IPS-20b (cell line): ENCODE measurements around the gene CYP20A1.
A peak's percentile ranks its signal among the peaks of the same experiment; 100 is the strongest.
"Not testable (repeated sequence)": the region's sequence is repeated elsewhere in the genome, so short reads cannot be mapped to it uniquely, and the experiment has no call there.

Experiments
- H3K27ac ChIP-seq: one replicate; pipeline ENCODE4 v1.5.1; 2013; ENCODE audit warnings: low read length
- H3K27me3 ChIP-seq: 2 replicates; pipeline ENCODE4 v1.6.1; 2013; ENCODE audit warnings: mild to moderate bottlenecking, low read length, inconsistent platforms; ENCODE audit not compliant: insufficient read depth
- H3K36me3 ChIP-seq: 2 replicates; pipeline ENCODE4 v1.6.1; 2013; ENCODE audit warnings: low read depth, mild to moderate bottlenecking, inconsistent platforms, low read length, moderate library complexity; ENCODE audit not compliant: insufficient read depth
- H3K4me1 ChIP-seq: 2 replicates; pipeline ENCODE4 v1.6.1; 2013; ENCODE audit warnings: mild to moderate bottlenecking, control low read depth, inconsistent platforms, low read length, moderate library complexity; ENCODE audit not compliant: insufficient read depth
- H3K4me3 ChIP-seq: 2 replicates; pipeline ENCODE4 v1.5.1; 2013; ENCODE audit warnings: mild to moderate bottlenecking, low read length, inconsistent platforms
- H3K9ac ChIP-seq: 2 replicates; pipeline ENCODE4 v1.6.1; 2013; ENCODE audit warnings: low read depth, mild to moderate bottlenecking, inconsistent platforms, low read length, moderate library complexity
- H3K9me3 ChIP-seq: 2 replicates; pipeline ENCODE4 v1.6.1; 2013; ENCODE audit warnings: mild to moderate bottlenecking, low read depth, low read length, inconsistent platforms; ENCODE audit not compliant: insufficient read depth

CYP20A1 gene

DNA sequence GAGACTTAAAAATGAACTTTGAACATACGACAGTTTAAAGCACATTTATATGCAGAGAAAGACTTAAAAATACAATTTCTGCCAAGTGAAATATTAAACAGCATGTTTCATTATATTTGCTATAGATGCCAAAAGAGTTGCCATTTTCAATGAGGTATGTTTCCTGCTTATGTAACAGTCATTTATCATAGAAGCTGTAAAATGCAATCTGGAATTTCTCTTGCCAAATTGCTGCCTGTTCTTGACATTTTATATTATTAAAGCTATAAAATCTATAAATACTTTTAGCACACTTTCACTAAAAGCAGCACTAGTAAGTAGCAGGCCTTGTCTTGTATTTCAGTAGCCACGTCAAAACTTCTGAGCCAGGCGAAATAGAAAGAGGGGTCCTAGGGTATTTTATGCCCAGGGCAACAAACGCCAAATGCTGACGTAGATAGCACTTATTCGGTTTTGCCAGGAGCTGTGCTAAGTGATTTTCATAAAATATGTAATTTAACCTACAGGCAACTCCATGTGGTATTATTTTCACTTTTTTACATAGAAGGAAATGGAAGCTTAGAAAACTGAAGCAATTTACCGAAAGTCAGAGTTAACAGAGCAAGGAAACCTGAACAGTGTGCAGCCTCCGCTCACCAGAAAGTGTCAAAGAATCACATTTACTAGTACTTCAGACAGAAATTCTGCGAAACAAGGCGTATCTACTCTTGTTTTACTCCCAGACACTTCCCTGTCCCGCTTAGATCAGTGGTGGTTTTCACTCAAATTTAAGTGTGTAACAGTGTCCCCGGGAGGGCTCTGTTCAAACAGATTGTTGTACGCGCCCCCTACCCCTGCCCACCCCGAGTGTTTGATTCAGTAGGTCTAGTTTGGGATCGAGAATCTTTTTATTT is 1.2 kb upstream of the CYP20A1 start:
- Histone ChIP-seq H3K9me3 (no peaks in the 10 kb centered on the region), H3K27ac (no peak overlapping the region), H3K36me3 (no peaks in the 10 kb centered on the region), H3K4me1 (no peaks in the 10 kb centered on the region), H3K9ac (no peak overlapping the region), H3K4me3 (peak overlapping the region; percentile 98; the same call in 1 of the 2 replicates), H3K27me3 (no peaks in the 10 kb centered on the region)

DNA sequence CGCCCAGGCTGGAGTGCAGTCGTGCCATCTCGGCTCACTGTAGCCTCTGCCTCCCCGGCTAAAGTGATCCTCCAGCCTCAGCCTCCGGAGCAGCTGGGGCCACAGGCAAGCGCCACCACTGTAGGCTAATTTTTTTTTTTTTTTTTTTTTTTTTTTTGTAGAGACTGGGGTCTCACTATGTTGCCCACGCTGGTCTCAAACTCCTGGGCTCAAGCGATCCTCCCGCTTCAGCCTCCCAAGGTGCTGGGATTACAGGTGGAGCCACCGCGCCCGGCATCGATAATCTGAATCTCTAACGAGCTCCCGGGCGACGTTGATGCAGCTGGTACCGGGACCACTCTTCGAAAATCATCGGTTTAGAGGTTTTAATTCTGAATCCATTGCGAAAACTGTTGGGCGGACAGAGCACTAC is 520 bp upstream of the CYP20A1 start:
- no peaks in the 10 kb centered on the region for H3K27me3 ChIP-seq
- peak overlapping the region; percentile 72 for H3K27ac ChIP-seq
- peak overlapping the region; percentile 98 for H3K4me3 ChIP-seq
- H3K4me1 ChIP-seq = no peaks in the 10 kb centered on the region
- H3K36me3 ChIP-seq = no peaks in the 10 kb centered on the region
- H3K9me3 ChIP-seq = no peaks in the 10 kb centered on the region
- H3K9ac ChIP-seq = peak overlapping the region; percentile 95

- H3K4me1 ChIP-seq = no peaks in the 10 kb centered on the region
- H3K27ac ChIP-seq = no peak overlapping the region
- no peaks in the 10 kb centered on the region for H3K27me3 ChIP-seq
- H3K9ac ChIP-seq = peak overlapping the region; percentile 95; the same call in 1 of the 2 replicates
- H3K4me3 ChIP-seq = peak overlapping the region; percentile 98
- H3K9me3 ChIP-seq = no peaks in the 10 kb centered on the region
- peaks cover 2% of the 10 kb centered on the region; the same call in 1 of the 2 replicates for H3K36me3 ChIP-seq
Observed at GRCh38 chr2:203240491-203240890, 1.7 kb downstream of the CYP20A1 start.

- H3K27ac ChIP-seq = no peak overlapping the region
- H3K9me3 ChIP-seq = no peaks in the 10 kb centered on the region
- peaks cover 16% of the 10 kb centered on the region for H3K36me3 ChIP-seq
- H3K27me3 ChIP-seq = no peaks in the 10 kb centered on the region
- no peak overlapping the region for H3K9ac ChIP-seq
- no peaks in the 10 kb centered on the region for H3K4me1 ChIP-seq
- no peak overlapping the region for H3K4me3 ChIP-seq
Observed at GRCh38 chr2:203242518-203242917, 3.7 kb downstream of the CYP20A1 start.

DNA sequence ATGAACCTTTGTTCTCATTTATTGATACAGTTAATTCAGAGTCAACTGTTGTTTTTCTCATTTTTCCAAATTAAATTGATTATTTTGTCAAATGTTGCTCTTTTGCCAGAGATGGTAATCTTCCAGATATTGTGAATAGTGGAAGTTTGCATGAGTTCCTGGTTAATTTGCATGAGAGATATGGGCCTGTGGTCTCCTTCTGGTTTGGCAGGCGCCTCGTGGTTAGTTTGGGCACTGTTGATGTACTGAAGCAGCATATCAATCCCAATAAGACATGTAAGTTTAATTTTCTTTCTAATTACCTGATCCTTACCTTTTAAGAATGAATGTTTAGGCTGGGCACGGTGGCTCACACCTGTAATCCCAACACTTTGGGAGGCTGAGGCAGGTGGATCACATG is 7.8 kb downstream of the CYP20A1 start:
- Histone ChIP-seq H3K4me1 (no peaks in the 10 kb centered on the region), H3K27ac (no peak overlapping the region), H3K9me3 (no peaks in the 10 kb centered on the region), H3K9ac (no peak overlapping the region), H3K36me3 (peaks cover 29% of the 10 kb centered on the region), H3K4me3 (no peak overlapping the region), H3K27me3 (no peaks in the 10 kb centered on the region)

DNA sequence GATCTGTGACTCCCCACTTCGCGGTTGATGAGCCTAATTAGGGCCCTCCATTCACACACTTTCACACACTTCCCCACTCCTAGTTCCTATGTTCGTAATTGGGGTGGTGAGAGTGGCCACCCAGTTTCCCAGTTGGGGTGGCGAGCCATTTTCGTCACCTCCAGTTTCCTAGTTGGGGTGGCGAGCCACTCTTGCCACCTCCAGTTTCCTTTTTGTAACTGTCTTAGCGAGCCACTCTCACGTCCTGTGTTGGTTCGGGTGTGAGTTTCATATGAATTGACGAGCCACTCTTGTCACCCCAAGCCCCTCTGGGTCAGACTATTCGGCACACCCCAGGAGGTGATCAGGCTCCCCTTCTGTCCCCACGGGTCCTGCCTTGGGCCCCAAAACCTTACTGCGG is 14.0 kb downstream of the CYP20A1 start:
- H3K9me3 ChIP-seq = no peaks in the 10 kb centered on the region
- no peaks in the 10 kb centered on the region for H3K4me1 ChIP-seq
- H3K4me3 ChIP-seq = no peak overlapping the region
- H3K9ac ChIP-seq = no peak overlapping the region
- peaks cover 39% of the 10 kb centered on the region for H3K36me3 ChIP-seq
- H3K27me3 ChIP-seq = no peaks in the 10 kb centered on the region
- H3K27ac ChIP-seq = no peak overlapping the region

GRCh38 chr2:203253422-203254095 is 14.7 kb downstream of the CYP20A1 start:
- not testable (repeated sequence) for H3K27ac ChIP-seq, H3K4me3 ChIP-seq, H3K4me1 ChIP-seq, H3K27me3 ChIP-seq, H3K9me3 ChIP-seq, H3K9ac ChIP-seq
- peaks cover 44% of the 10 kb centered on the region for H3K36me3 ChIP-seq

DNA sequence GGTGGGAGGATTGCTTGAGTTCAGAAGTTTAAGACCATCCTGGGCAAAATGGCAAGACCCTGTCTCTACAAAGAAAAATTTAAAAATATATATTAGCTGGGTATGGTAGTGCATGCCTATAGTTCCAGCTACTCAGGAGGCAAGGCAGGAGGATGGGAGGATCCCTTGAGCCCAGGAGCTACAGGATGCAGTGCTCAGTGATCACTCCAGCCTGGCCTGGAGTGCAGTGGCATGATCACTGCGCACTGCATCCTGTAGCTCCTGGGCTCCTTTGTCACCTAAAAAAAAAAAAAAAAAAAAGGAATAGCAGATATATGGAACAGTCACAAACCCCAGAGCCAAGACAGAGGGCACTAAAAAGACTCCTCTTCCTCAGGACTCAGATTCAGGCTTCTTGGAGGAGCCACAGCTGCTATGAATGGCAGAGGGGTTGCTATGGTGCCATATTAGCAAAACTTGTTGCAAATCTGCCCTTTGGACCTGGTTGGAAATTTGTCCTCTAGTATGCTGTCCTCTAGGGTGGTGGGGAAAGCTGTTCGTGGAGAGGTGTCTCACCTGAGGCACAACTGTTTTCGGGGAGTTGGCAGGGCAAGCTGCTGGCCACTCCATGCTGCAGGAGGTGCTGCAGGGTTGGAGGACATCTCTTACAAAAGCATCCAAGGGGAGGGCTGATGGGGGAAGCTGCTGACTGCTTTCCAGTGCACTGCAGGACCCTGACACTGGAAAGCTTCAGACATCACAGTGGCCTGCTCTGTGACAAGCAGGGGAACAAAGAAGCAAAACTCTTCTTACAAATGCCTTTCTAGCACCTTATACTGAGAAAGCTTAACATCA is 22.7 kb downstream of the CYP20A1 start:
- peaks cover 29% of the 10 kb centered on the region; the same call in 1 of the 2 replicates for H3K36me3 ChIP-seq
- H3K27me3 ChIP-seq = no peaks in the 10 kb centered on the region
- no peak overlapping the region for H3K27ac ChIP-seq
- H3K4me1 ChIP-seq = peaks cover 6% of the 10 kb centered on the region; the same call in 1 of the 2 replicates
- no peak overlapping the region for H3K4me3 ChIP-seq
- H3K9me3 ChIP-seq = no peaks in the 10 kb centered on the region
- H3K9ac ChIP-seq = no peak overlapping the region

- Histone ChIP-seq H3K4me3 (no peak overlapping the region), H3K27ac (no peak overlapping the region), H3K27me3 (no peaks in the 10 kb centered on the region), H3K9ac (no peak overlapping the region), H3K4me1 (no peaks in the 10 kb centered on the region), H3K36me3 (peaks cover 63% of the 10 kb centered on the region), H3K9me3 (no peaks in the 10 kb centered on the region)
Observed at GRCh38 chr2:203279288-203279687, 40.5 kb downstream of the CYP20A1 start.

- H3K36me3 ChIP-seq = peaks cover 72% of the 10 kb centered on the region
Observed at GRCh38 chr2:203280428-203281064, 41.7 kb downstream of the CYP20A1 start.

DNA sequence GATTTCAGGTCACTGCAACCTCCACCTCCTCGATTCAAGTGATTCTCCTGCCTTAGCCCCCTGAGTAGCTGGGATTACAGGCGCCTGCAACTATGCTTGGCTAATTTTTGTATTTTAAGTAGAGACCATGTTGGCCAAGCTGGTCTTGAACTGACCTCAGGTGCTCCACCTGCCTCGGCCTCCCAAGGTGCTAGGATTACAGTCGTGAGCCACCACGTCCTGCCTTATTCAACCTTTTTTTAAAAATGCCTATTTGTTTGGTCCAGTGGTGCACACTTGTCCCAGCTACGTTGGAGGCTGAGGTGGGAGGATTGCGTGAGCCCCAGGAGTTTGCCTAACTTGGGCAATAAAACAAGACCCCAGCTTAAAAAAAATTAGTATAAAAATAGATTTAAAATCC is 43.3 kb downstream of the CYP20A1 start:
- H3K9ac ChIP-seq = no peak overlapping the region
- H3K4me3 ChIP-seq = no peak overlapping the region
- H3K4me1 ChIP-seq = no peaks in the 10 kb centered on the region
- no peaks in the 10 kb centered on the region for H3K27me3 ChIP-seq
- peaks cover 77% of the 10 kb centered on the region for H3K36me3 ChIP-seq
- H3K9me3 ChIP-seq = no peaks in the 10 kb centered on the region
- H3K27ac ChIP-seq = no peak overlapping the region

More at GRCh38 chr2:203280428-203281064, 41.7 kb downstream of the CYP20A1 start:
- H3K27me3 ChIP-seq = no peaks in the 10 kb centered on the region
- no peak overlapping the region for H3K27ac ChIP-seq
- no peaks in the 10 kb centered on the region for H3K9me3 ChIP-seq
- no peaks in the 10 kb centered on the region for H3K4me1 ChIP-seq
- no peak overlapping the region for H3K9ac ChIP-seq
- no peak overlapping the region for H3K4me3 ChIP-seq
